ENCODE results near the gene COL8A2. TPM values are rescaled to one million over a fixed set of nuclear protein-coding genes. Genes with fewer than 3 reads are reported as not detected.

Gene COL8A2
- total RNA-seq, 4 donors from 2014 or later: 1.2 to 5.4 (median 1.7) TPM

Other genes starting within 250 kb of the COL8A2 start
- 10 to 100 TPM; 20.6 to 40.2 (median 24.0) TPM for gene AGO1, start 242.0 kb downstream of the COL8A2 start, total RNA-seq
- gene AGO3, start 194.1 kb downstream of the COL8A2 start, total RNA-seq: 100 to 1,000 TPM in 1 of 4 donors, 10 to 100 TPM in 3; 11.3 to 357 (median 14.1) TPM
- gene TEKT2, start 41.1 kb downstream of the COL8A2 start, total RNA-seq: not detected
- 10 to 100 TPM; 18.3 to 41.8 (median 28.6) TPM for gene ADPRS, start 36.3 kb downstream of the COL8A2 start, total RNA-seq
- 100 to 1,000 TPM in 3 of 4 donors, 10 to 100 TPM in 1; 54.6 to 165 (median 105) TPM for gene TRAPPC3, start 24.3 kb upstream of the COL8A2 start, total RNA-seq
- gene MAP7D1, start 30.9 kb upstream of the COL8A2 start, total RNA-seq: 100 to 1,000 TPM in 1 of 4 donors, 10 to 100 TPM in 3; 74.3 to 187 (median 86.0) TPM
- 10 to 100 TPM; 25.8 to 73.7 (median 59.9) TPM for gene THRAP3, start 99.2 kb upstream of the COL8A2 start, total RNA-seq
- gene SH3D21, start 181.1 kb upstream of the COL8A2 start, total RNA-seq: 100 to 1,000 TPM in 1 of 4 donors, 10 to 100 TPM in 3; 12.7 to 143 (median 15.9) TPM
- 10 to 100 TPM in 3 of 4 donors, 1 to 10 TPM in 1; 4.4 to 24.8 (median 10.4) TPM for gene EVA1B, start 198.4 kb upstream of the COL8A2 start, total RNA-seq